H9 (cell line): Measurements from ENCODE around the gene DISC1. TPM values are rescaled to one million over a fixed set of nuclear protein-coding genes. Genes with fewer than 3 reads are reported as not detected.

Source experiments
- DNase-seq: peaks from one replicate; pipeline ENCODE4 v3.0.0-alpha.2; 2017
- H2AFZ ChIP-seq: one replicate; pipeline ENCODE4 v1.6.1; 2013; ENCODE audit warnings: mild to moderate bottlenecking, low read length, control low read depth, moderate library complexity
- H2AK5ac ChIP-seq: 2 replicates; pipeline ENCODE4 v1.6.1; 2013; ENCODE audit warnings: low read length, control low read depth, mixed read lengths; ENCODE audit not compliant: insufficient read length
- H2BK120ac ChIP-seq: one replicate; pipeline ENCODE4 v1.6.1; 2013; ENCODE audit warnings: low read depth, mild to moderate bottlenecking, low read length, control low read depth, inconsistent platforms; ENCODE audit not compliant: poor library complexity, severe bottlenecking
- H2BK12ac ChIP-seq: 2 replicates; pipeline ENCODE4 v1.6.1; 2013; ENCODE audit warnings: low read length, control low read depth, mixed read lengths, low read depth; ENCODE audit not compliant: insufficient read length
- H2BK15ac ChIP-seq: 2 replicates; pipeline ENCODE4 v1.6.1; 2013; ENCODE audit warnings: low read depth, low read length, control low read depth
- H2BK20ac ChIP-seq: one replicate; pipeline ENCODE4 v1.6.1; 2013; ENCODE audit warnings: low read depth, mild to moderate bottlenecking, low read length, control low read depth, inconsistent platforms; ENCODE audit not compliant: poor library complexity, severe bottlenecking
- H2BK5ac ChIP-seq: 2 replicates; pipeline ENCODE4 v1.6.1; 2013; ENCODE audit warnings: low read length, control low read depth, mixed read lengths; ENCODE audit not compliant: insufficient read length
- H3K14ac ChIP-seq: 2 replicates; pipeline ENCODE4 v1.6.1; 2013; ENCODE audit warnings: low read length, control low read depth; ENCODE audit not compliant: insufficient read depth
- H3K18ac ChIP-seq: 2 replicates; pipeline ENCODE4 v1.6.1; 2013; ENCODE audit warnings: low read depth, mild to moderate bottlenecking, mixed read lengths, low read length, control low read depth; ENCODE audit not compliant: insufficient read length
- H3K23ac ChIP-seq: 2 replicates; pipeline ENCODE4 v1.6.1; 2013; ENCODE audit warnings: low read length, control low read depth, mixed read lengths, low read depth; ENCODE audit not compliant: insufficient read length
- H3K23me2 ChIP-seq: 2 replicates; pipeline ENCODE4 v1.6.1; 2013; ENCODE audit warnings: low read depth, mild to moderate bottlenecking, mixed read lengths, low read length, control low read depth; ENCODE audit not compliant: insufficient read length, poor library complexity, severe bottlenecking
- H3K27ac ChIP-seq: 2 replicates; pipeline ENCODE4 v1.5.1; 2013; ENCODE audit warnings: low read length, control low read depth, mixed read lengths, low read depth; ENCODE audit not compliant: insufficient read length
- H3K27me3 ChIP-seq: 2 replicates; pipeline ENCODE4 v1.6.1; 2013; ENCODE audit warnings: low read length, control low read depth, inconsistent platforms; ENCODE audit not compliant: insufficient read depth
- H3K4ac ChIP-seq: 2 replicates; pipeline ENCODE4 v1.6.1; 2013; ENCODE audit warnings: low read depth, mild to moderate bottlenecking, control low read depth, inconsistent platforms, low read length, moderate library complexity
- H3K4me1 ChIP-seq: 2 replicates; pipeline ENCODE4 v1.6.1; 2013; ENCODE audit warnings: low read length, control low read depth, inconsistent platforms; ENCODE audit not compliant: insufficient read depth
- H3K4me2 ChIP-seq: 2 replicates; pipeline ENCODE4 v1.6.1; 2013; ENCODE audit warnings: low read length, control low read depth, mixed read lengths; ENCODE audit not compliant: insufficient read length, insufficient read depth
- H3K56ac ChIP-seq: 2 replicates; pipeline ENCODE4 v1.6.1; 2013; ENCODE audit warnings: low read depth, mild to moderate bottlenecking, mixed read lengths, low read length, control low read depth; ENCODE audit not compliant: insufficient read length
- H3K79me1 ChIP-seq: 2 replicates; pipeline ENCODE4 v1.6.1; 2013; ENCODE audit warnings: low read depth, mild to moderate bottlenecking, moderate library complexity, low read length, control low read depth, inconsistent platforms; ENCODE audit not compliant: insufficient read depth, poor library complexity, severe bottlenecking
- H3K79me2 ChIP-seq: 2 replicates; pipeline ENCODE4 v1.6.1; 2013; ENCODE audit warnings: low read length, control low read depth, inconsistent platforms; ENCODE audit not compliant: insufficient read depth
- H3K9ac ChIP-seq: 2 replicates; pipeline ENCODE4 v1.6.1; 2013; ENCODE audit warnings: low read length, control low read depth, mixed read lengths; ENCODE audit not compliant: insufficient read length; ENCODE audit errors: extremely low read depth
- H3K9me3 ChIP-seq: one replicate; pipeline ENCODE4 v1.6.1; 2013; ENCODE audit warnings: low read depth, low read length, inconsistent platforms; ENCODE audit not compliant: control insufficient read depth
- H3T11ph ChIP-seq: one replicate; pipeline ENCODE4 v1.6.1; 2013; ENCODE audit warnings: mild to moderate bottlenecking, low read length, control low read depth, inconsistent platforms
- H4K20me1 ChIP-seq: one replicate; pipeline ENCODE4 v1.6.1; 2013; ENCODE audit not compliant: control insufficient read depth, insufficient read length, insufficient read depth
- H4K5ac ChIP-seq: 2 replicates; pipeline ENCODE4 v1.6.1; 2013; ENCODE audit warnings: low read depth, mild to moderate bottlenecking, mixed read lengths, low read length, control low read depth; ENCODE audit not compliant: insufficient read length
- H4K8ac ChIP-seq: replicated peaks from 2 replicates; pipeline ENCODE4 v1.6.1; 2013; ENCODE audit warnings: low read length, control low read depth, mixed read lengths, low read depth; ENCODE audit not compliant: insufficient read length
- H4K91ac ChIP-seq: 2 replicates; pipeline ENCODE4 v1.6.1; 2013; ENCODE audit warnings: low read depth, mild to moderate bottlenecking, moderate library complexity, mixed read lengths, low read length, control low read depth; ENCODE audit not compliant: insufficient read length
- H3K27ac Mint-ChIP-seq, 3 experiments: 2 replicates in 2 of 3; 3 replicates in 1 of 3; pipeline ENCODE4 v1.8.0; 2020 to 2021; ENCODE audit warnings: mixed read lengths in 3 of 3, mild to moderate bottlenecking in 1 of 3, moderate library complexity in 1 of 3
- H3K27me3 Mint-ChIP-seq: 2 replicates; pipeline ENCODE4 v1.8.0; 2021; ENCODE audit warnings: low read depth, mild to moderate bottlenecking, moderate library complexity, mixed read lengths
- H3K36me3 Mint-ChIP-seq, 3 experiments: 2 replicates in 2 of 3; 3 replicates in 1 of 3; pipeline ENCODE4 v1.8.0; 2020 to 2021; ENCODE audit warnings: low read depth in 3 of 3, mixed read lengths in 3 of 3; ENCODE audit not compliant: insufficient read depth in 1 of 3
- H3K4me1 Mint-ChIP-seq, 2 experiments: 2 replicates each; pipeline ENCODE4 v1.8.0; 2020; ENCODE audit warnings: mixed read lengths in 2 of 2
- H3K4me3 Mint-ChIP-seq, 2 experiments: 2 replicates in 1 of 2; 3 replicates in 1 of 2; pipeline ENCODE4 v1.8.0; 2020 to 2021; ENCODE audit warnings: mild to moderate bottlenecking in 2 of 2, mixed read lengths in 2 of 2, moderate library complexity in 1 of 2
- H3K9me3 Mint-ChIP-seq, 2 experiments: 2 replicates in 1 of 2; 3 replicates in 1 of 2; pipeline ENCODE4 v1.8.0; 2020; ENCODE audit warnings: mild to moderate bottlenecking in 2 of 2, mixed read lengths in 2 of 2, moderate library complexity in 1 of 2
- CTCF ChIP-seq: fragments of 200-600 bp; sonication (generic); conservative IDR thresholded peaks from 3 replicates; pipeline ENCODE4 v1.8.0; 2021; ENCODE audit warnings: antibody characterized with exemption, mild to moderate bottlenecking
- WGBS: extraction: QIAGEN DNeasy Blood & Tissue Kit; methylation state at CpG from one replicate; pipeline ENCODE4 v1.1.7; 2013; ENCODE audit warnings: missing lambda C conversion rate, low lambda C conversion rate, mixed read lengths; ENCODE audit not compliant: insufficient read length; ENCODE audit errors: extremely low coverage; 5-methylcytosine and 5-hydroxymethylcytosine counted together
- total RNA-seq: library from RNA; stranded (reverse); gene quantifications from 2 replicates; pipeline ENCODE4 v1.2.1, GENCODE V29; 2021

DISC1 gene
- total RNA-seq, 1 experiment from 2014 or later: 2.5 TPM

DNA sequence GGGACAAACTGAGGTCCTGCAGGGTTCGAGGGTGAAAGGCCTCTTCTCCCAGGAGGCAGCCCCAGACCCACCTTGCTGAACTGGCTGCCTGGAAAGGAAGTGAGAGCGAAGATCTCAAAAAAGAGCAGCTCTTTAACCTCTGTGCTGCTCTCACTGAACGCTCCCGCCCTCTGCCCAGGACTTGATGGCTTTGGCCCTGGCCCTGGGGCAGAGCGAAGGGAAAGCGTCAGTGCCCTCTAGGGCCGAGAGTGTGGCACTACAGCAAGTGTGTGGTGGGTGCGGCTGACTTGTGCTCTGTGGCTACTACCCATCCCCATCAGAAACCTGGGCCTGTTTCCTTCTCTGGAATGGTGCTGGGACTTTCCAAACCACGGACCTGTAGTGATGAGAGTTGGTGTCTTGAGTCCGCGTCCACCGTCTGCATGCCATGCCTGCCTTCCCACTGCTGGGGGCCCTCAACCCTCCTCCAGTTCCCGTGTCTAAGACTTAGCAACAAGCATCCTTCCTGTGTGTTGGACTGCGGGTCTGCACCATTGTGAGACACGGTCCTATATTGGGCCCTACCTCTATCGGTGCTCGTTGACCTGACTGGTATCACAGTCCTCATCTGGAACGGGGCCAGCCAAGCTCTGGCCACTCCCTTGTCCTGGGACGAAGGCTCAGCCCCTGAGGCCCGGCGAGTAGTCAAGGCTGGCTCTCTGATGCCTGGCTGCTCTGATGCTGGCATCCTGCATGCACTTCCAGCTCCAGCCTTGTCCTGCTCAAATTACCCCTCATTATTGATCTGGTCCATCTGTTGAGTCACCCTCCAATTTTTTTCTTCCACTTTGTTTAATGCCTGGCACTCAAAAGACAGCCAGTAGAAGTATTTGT, 180.3 kb downstream of the DISC1 start:
- H3K4me3 Mint-ChIP-seq: no peak overlapping the region
- no peak overlapping the region; a peak in 1 of 7 replicates for H3K27ac Mint-ChIP-seq

More for the DNA sequence above, 180.3 kb downstream of the DISC1 start:
- Histone ChIP-seq H3K18ac (no peak overlapping the region), H3K23me2 (no peaks in the 10 kb centered on the region), H3K27me3 (no peaks in the 10 kb centered on the region), H3K9ac (no peak overlapping the region), H3K23ac (no peak overlapping the region), H2AFZ (no peak overlapping the region), H4K91ac (no peak overlapping the region), H3K4ac (no peak overlapping the region), H3K4me1 (no peaks in the 10 kb centered on the region), H2AK5ac (no peak overlapping the region), H3K4me2 (no peak overlapping the region), H3T11ph (no peak overlapping the region), H2BK12ac (no peak overlapping the region), H2BK15ac (no peak overlapping the region), H2BK120ac (no peak overlapping the region), H3K14ac (no peak overlapping the region), H4K20me1 (no peaks in the 10 kb centered on the region), H3K9me3 (no peaks in the 10 kb centered on the region), H3K27ac (no peak overlapping the region), H2BK5ac (no peak overlapping the region), H3K79me1 (no peaks in the 10 kb centered on the region), H2BK20ac (no peak overlapping the region), H4K5ac (no peak overlapping the region), H3K79me2 (no peaks in the 10 kb centered on the region; the same call in 1 of the 2 replicates), H3K56ac (no peak overlapping the region), H4K8ac (no peak overlapping the region)
- no CpG with 5 or more reads among the region's 21 CpGs for WGBS
- TF ChIP-seq CTCF: peak; percentile 85
- 0 out of 4 replicates have a peak, but pooled peaks cover 0 to 3% of the 10 kb centered on the region in 2 experiments for H3K4me1 Mint-ChIP-seq
- no peaks in the 10 kb centered on the region for H3K36me3 Mint-ChIP-seq
- DNase-seq: peak; percentile 89
- H3K9me3 Mint-ChIP-seq: no peaks in the 10 kb centered on the region
- H3K27me3 Mint-ChIP-seq: peaks cover 2% of the 10 kb centered on the region; the same call in 1 of the 2 replicates
